ENCODE measurements around the gene WDR18. TPM values are rescaled to one million over a fixed set of nuclear protein-coding genes. Genes with fewer than 3 reads are reported as not detected.

WDR18 gene
- total RNA-seq, 1 experiment from 2014 or later, result 94.7 TPM

- H3K9ac ChIP-seq (ENCODE audit: extremely low read depth, insufficient read length, low read length), result no peak overlapping the region
- H3K27ac Mint-ChIP-seq, result no peak overlapping the region
- no peak overlapping the region for H3K4me2 ChIP-seq (ENCODE audit: insufficient read depth, insufficient read length, low read length)
- H2AFZ ChIP-seq (ENCODE audit: low read length), result no peak overlapping the region
- no peak overlapping the region for H3K56ac ChIP-seq (ENCODE audit: insufficient read length, low read depth, low read length)
- H2BK15ac ChIP-seq (ENCODE audit: low read depth, low read length), result no peak overlapping the region
- no peaks in the 10 kb centered on the region for H3K4me1 ChIP-seq (ENCODE audit: insufficient read depth, low read length)
- no peak overlapping the region for H3K4me3 Mint-ChIP-seq
- no peak overlapping the region for H4K5ac ChIP-seq (ENCODE audit: insufficient read length, low read depth, low read length)
- H3K79me2 ChIP-seq (ENCODE audit: insufficient read depth, low read length), result no peaks in the 10 kb centered on the region
- H2AK5ac ChIP-seq (ENCODE audit: insufficient read length, low read length), result no peak overlapping the region
- no CpG with 5 or more reads among the region's 43 CpGs for WGBS (ENCODE audit: extremely low coverage, insufficient read length, low lambda C conversion rate)
- H3K79me1 ChIP-seq (ENCODE audit: insufficient read depth, low read depth, low read length, poor library complexity, severe bottlenecking), result no peaks in the 10 kb centered on the region
- no peak overlapping the region for H3K4ac ChIP-seq (ENCODE audit: low read depth, low read length)
- peaks cover 7% of the 10 kb centered on the region for H4K20me1 ChIP-seq (ENCODE audit: control insufficient read depth, insufficient read depth, insufficient read length)
- H2BK120ac ChIP-seq (ENCODE audit: low read depth, low read length, poor library complexity, severe bottlenecking), result no peak overlapping the region
- no peak overlapping the region for H4K8ac ChIP-seq (replicated peaks; ENCODE audit: insufficient read length, low read depth, low read length)
- TF ChIP-seq, protein P1, sequence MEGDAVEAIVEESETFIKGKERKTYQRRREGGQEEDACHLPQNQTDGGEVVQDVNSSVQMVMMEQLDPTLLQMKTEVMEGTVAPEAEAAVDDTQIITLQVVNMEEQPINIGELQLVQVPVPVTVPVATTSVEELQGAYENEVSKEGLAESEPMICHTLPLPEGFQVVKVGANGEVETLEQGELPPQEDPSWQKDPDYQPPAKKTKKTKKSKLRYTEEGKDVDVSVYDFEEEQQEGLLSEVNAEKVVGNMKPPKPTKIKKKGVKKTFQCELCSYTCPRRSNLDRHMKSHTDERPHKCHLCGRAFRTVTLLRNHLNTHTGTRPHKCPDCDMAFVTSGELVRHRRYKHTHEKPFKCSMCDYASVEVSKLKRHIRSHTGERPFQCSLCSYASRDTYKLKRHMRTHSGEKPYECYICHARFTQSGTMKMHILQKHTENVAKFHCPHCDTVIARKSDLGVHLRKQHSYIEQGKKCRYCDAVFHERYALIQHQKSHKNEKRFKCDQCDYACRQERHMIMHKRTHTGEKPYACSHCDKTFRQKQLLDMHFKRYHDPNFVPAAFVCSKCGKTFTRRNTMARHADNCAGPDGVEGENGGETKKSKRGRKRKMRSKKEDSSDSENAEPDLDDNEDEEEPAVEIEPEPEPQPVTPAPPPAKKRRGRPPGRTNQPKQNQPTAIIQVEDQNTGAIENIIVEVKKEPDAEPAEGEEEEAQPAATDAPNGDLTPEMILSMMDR (conservative IDR thresholded peaks at IDR 0.05), result no peak
- no peak overlapping the region for H2BK5ac ChIP-seq (ENCODE audit: insufficient read length, low read length)
- H3T11ph ChIP-seq (ENCODE audit: low read length), result no peak overlapping the region
- no peaks in the 10 kb centered on the region; the same call in 1 of the 2 replicates for H3K27me3 ChIP-seq (ENCODE audit: insufficient read depth, low read length)
- H3K9me3 Mint-ChIP-seq, result no peaks in the 10 kb centered on the region; a peak in 1 of 5 replicates
- H2BK20ac ChIP-seq (ENCODE audit: low read depth, low read length, poor library complexity, severe bottlenecking), result no peak overlapping the region
- no peak overlapping the region for H3K27ac ChIP-seq (ENCODE audit: insufficient read length, low read depth, low read length)
- no peak overlapping the region for H2BK12ac ChIP-seq (ENCODE audit: insufficient read length, low read depth, low read length)
- no peak overlapping the region for H3K23ac ChIP-seq (ENCODE audit: insufficient read length, low read depth, low read length)
- peaks cover 5 to 14% of the 10 kb centered on the region in 2 experiments for H3K4me1 Mint-ChIP-seq
- H3K18ac ChIP-seq (ENCODE audit: insufficient read length, low read depth, low read length), result no peak overlapping the region
- no peaks in the 10 kb centered on the region for H3K9me3 ChIP-seq (ENCODE audit: control insufficient read depth, low read depth, low read length)
- H3K14ac ChIP-seq (ENCODE audit: insufficient read depth, low read length), result no peak overlapping the region; the same call in 1 of the 2 replicates
- H3K36me3 Mint-ChIP-seq (ENCODE audit: insufficient read depth in 1 of 3, low read depth in 3 of 3), result peaks cover under 1 to 15% (median 15%) of the 10 kb centered on the region in 3 experiments; a peak in 6 of 7 replicates
- H4K91ac ChIP-seq (ENCODE audit: insufficient read length, low read depth, low read length), result no peak overlapping the region
- no peaks in the 10 kb centered on the region for H3K23me2 ChIP-seq (ENCODE audit: insufficient read length, low read depth, low read length, poor library complexity, severe bottlenecking)
- DNase-seq, result no peak
- peaks cover 26% of the 10 kb centered on the region for H3K27me3 Mint-ChIP-seq (ENCODE audit: low read depth)
Observed at GRCh38 chr19:993831-994393, 9.8 kb downstream of the WDR18 start.

Data from H9 (cell line).